ENCODE data around the gene SLC2A11.

The SLC2A11 gene

GRCh38 chr22:23837911-23838680 lies 19.6 kb upstream of the SLC2A11 start:
- Histone ChIP-seq H3K36me3 (ENCODE audit: control insufficient read depth, insufficient read depth, low read length) (peaks cover 13% of the 10 kb centered on the region), H3K4me3 (ENCODE audit: insufficient read depth, low read depth, low read length) (peak overlapping the region; percentile 42), H3K27me3 (ENCODE audit: control insufficient read depth, insufficient read depth, low read length, poor library complexity, severe bottlenecking) (peaks cover 14% of the 10 kb centered on the region), H3K4me1 (ENCODE audit: control insufficient read depth, insufficient read depth, low read length) (peaks cover 15% of the 10 kb centered on the region), H3K27ac (ENCODE audit: insufficient read depth, low read depth, low read length, poor library complexity, severe bottlenecking) (peak overlapping the region; percentile 5), H3K9me3 (ENCODE audit: control insufficient read depth, low read length) (no peaks in the 10 kb centered on the region)
- 26 to 27% methylated on average over 41 of the region's 41 CpGs for WGBS, 2 experiments

- Histone ChIP-seq H3K27ac (ENCODE audit: insufficient read depth, low read depth, low read length, poor library complexity, severe bottlenecking) (peak within 1 kb of the TSS; percentile 65), H3K27me3 (ENCODE audit: control insufficient read depth, insufficient read depth, low read length, poor library complexity, severe bottlenecking) (peaks cover 14% of the 10 kb centered on the region), H3K4me3 (ENCODE audit: insufficient read depth, low read depth, low read length) (peak within 1 kb of the TSS; percentile 42), H3K9me3 (ENCODE audit: control insufficient read depth, low read length) (no peaks in the 10 kb centered on the region), H3K4me1 (ENCODE audit: control insufficient read depth, insufficient read depth, low read length) (peaks cover 15% of the 10 kb centered on the region), H3K36me3 (ENCODE audit: control insufficient read depth, insufficient read depth, low read length) (peaks cover 5% of the 10 kb centered on the region)
- 0 to 1% methylated on average over 70 of the region's 70 CpGs for WGBS, 2 experiments
Observed at GRCh38 chr22:23838681-23839468, 18.8 kb upstream of the SLC2A11 start, which contains the start of gene DERL3. Gene DERL3, minus strand, starts transcription at chr22:23839006. Its CDS starts 19 bp downstream, at chr22:23838987.

GRCh38 chr22:23840026-23840425 lies 17.6 kb upstream of the SLC2A11 start:
- H3K4me1 ChIP-seq (ENCODE audit: control insufficient read depth, insufficient read depth, low read length), result peaks cover 15% of the 10 kb centered on the region
- H3K36me3 ChIP-seq (ENCODE audit: control insufficient read depth, insufficient read depth, low read length), result no peaks in the 10 kb centered on the region
- no peak overlapping the region for H3K4me3 ChIP-seq (ENCODE audit: insufficient read depth, low read depth, low read length)
- 95 to 98% methylated on average over 7 of the region's 7 CpGs for WGBS, 2 experiments
- H3K9me3 ChIP-seq (ENCODE audit: control insufficient read depth, low read length), result no peaks in the 10 kb centered on the region
- no peak overlapping the region for H3K27ac ChIP-seq (ENCODE audit: insufficient read depth, low read depth, low read length, poor library complexity, severe bottlenecking)
- peaks cover 14% of the 10 kb centered on the region for H3K27me3 ChIP-seq (ENCODE audit: control insufficient read depth, insufficient read depth, low read length, poor library complexity, severe bottlenecking)

- H3K27me3 ChIP-seq (ENCODE audit: control insufficient read depth, insufficient read depth, low read length, poor library complexity, severe bottlenecking), result peaks cover 14% of the 10 kb centered on the region
- H3K4me1 ChIP-seq (ENCODE audit: control insufficient read depth, insufficient read depth, low read length), result peaks cover 18% of the 10 kb centered on the region
- H3K4me3 ChIP-seq (ENCODE audit: insufficient read depth, low read depth, low read length), result no peak overlapping the region
- no peak overlapping the region for H3K27ac ChIP-seq (ENCODE audit: insufficient read depth, low read depth, low read length, poor library complexity, severe bottlenecking)
- no peaks in the 10 kb centered on the region for H3K9me3 ChIP-seq (ENCODE audit: control insufficient read depth, low read length)
- 84 to 88% methylated on average over 5 of the region's 5 CpGs for WGBS, 2 experiments
- no peaks in the 10 kb centered on the region for H3K36me3 ChIP-seq (ENCODE audit: control insufficient read depth, insufficient read depth, low read length)
Observed at GRCh38 chr22:23841292-23841691, 16.4 kb upstream of the SLC2A11 start.

GRCh38 chr22:23841736-23842445 lies 15.8 kb upstream of the SLC2A11 start:
- Histone ChIP-seq H3K27me3 (ENCODE audit: control insufficient read depth, insufficient read depth, low read length, poor library complexity, severe bottlenecking) (peaks cover 14% of the 10 kb centered on the region), H3K4me1 (ENCODE audit: control insufficient read depth, insufficient read depth, low read length) (peaks cover 18% of the 10 kb centered on the region), H3K36me3 (ENCODE audit: control insufficient read depth, insufficient read depth, low read length) (no peaks in the 10 kb centered on the region), H3K4me3 (ENCODE audit: insufficient read depth, low read depth, low read length) (no peak overlapping the region), H3K27ac (ENCODE audit: insufficient read depth, low read depth, low read length, poor library complexity, severe bottlenecking) (no peak overlapping the region), H3K9me3 (ENCODE audit: control insufficient read depth, low read length) (no peaks in the 10 kb centered on the region)
- WGBS, 2 experiments, result 55 to 56% methylated on average over 20 of the region's 20 CpGs

- Histone ChIP-seq H3K36me3 (ENCODE audit: control insufficient read depth, insufficient read depth, low read length) (no peaks in the 10 kb centered on the region), H3K9me3 (ENCODE audit: control insufficient read depth, low read length) (no peaks in the 10 kb centered on the region), H3K27ac (ENCODE audit: insufficient read depth, low read depth, low read length, poor library complexity, severe bottlenecking) (no peak overlapping the region), H3K27me3 (ENCODE audit: control insufficient read depth, insufficient read depth, low read length, poor library complexity, severe bottlenecking) (peaks cover 14% of the 10 kb centered on the region), H3K4me3 (ENCODE audit: insufficient read depth, low read depth, low read length) (no peak overlapping the region), H3K4me1 (ENCODE audit: control insufficient read depth, insufficient read depth, low read length) (peaks cover 16% of the 10 kb centered on the region)
- 85 to 87% methylated on average over 4 of the region's 4 CpGs for WGBS, 2 experiments
Observed at GRCh38 chr22:23842599-23842998, 15.1 kb upstream of the SLC2A11 start.

- no peak overlapping the region for H3K4me3 ChIP-seq (ENCODE audit: insufficient read depth, low read depth, low read length)
- H3K9me3 ChIP-seq (ENCODE audit: control insufficient read depth, low read length), result no peaks in the 10 kb centered on the region
- H3K4me1 ChIP-seq (ENCODE audit: control insufficient read depth, insufficient read depth, low read length), result peaks cover 27% of the 10 kb centered on the region
- H3K27me3 ChIP-seq (ENCODE audit: control insufficient read depth, insufficient read depth, low read length, poor library complexity, severe bottlenecking), result peaks cover 9% of the 10 kb centered on the region
- no peak overlapping the region for H3K27ac ChIP-seq (ENCODE audit: insufficient read depth, low read depth, low read length, poor library complexity, severe bottlenecking)
- WGBS, 2 experiments, result 79 to 81% methylated on average over 8 of the region's 8 CpGs
- H3K36me3 ChIP-seq (ENCODE audit: control insufficient read depth, insufficient read depth, low read length), result no peaks in the 10 kb centered on the region
Observed at GRCh38 chr22:23844739-23845202, 12.9 kb upstream of the SLC2A11 start.

- peaks cover 27% of the 10 kb centered on the region for H3K4me1 ChIP-seq (ENCODE audit: control insufficient read depth, insufficient read depth, low read length)
Observed at GRCh38 chr22:23845265-23846080, 12.2 kb upstream of the SLC2A11 start.

GRCh38 chr22:23846081-23846469 lies 11.6 kb upstream of the SLC2A11 start:
- H3K36me3 ChIP-seq (ENCODE audit: control insufficient read depth, insufficient read depth, low read length), result no peaks in the 10 kb centered on the region
- peaks cover 1% of the 10 kb centered on the region for H3K27me3 ChIP-seq (ENCODE audit: control insufficient read depth, insufficient read depth, low read length, poor library complexity, severe bottlenecking)
- H3K4me3 ChIP-seq (ENCODE audit: insufficient read depth, low read depth, low read length), result no peak overlapping the region
- no peaks in the 10 kb centered on the region for H3K9me3 ChIP-seq (ENCODE audit: control insufficient read depth, low read length)
- H3K27ac ChIP-seq (ENCODE audit: insufficient read depth, low read depth, low read length, poor library complexity, severe bottlenecking), result no peak overlapping the region
- H3K4me1 ChIP-seq (ENCODE audit: control insufficient read depth, insufficient read depth, low read length), result peaks cover 27% of the 10 kb centered on the region
- 87 to 88% methylated on average over 7 of the region's 7 CpGs for WGBS, 2 experiments

More at GRCh38 chr22:23845265-23846080, 12.2 kb upstream of the SLC2A11 start:
- Histone ChIP-seq H3K27ac (ENCODE audit: insufficient read depth, low read depth, low read length, poor library complexity, severe bottlenecking) (no peak overlapping the region), H3K4me3 (ENCODE audit: insufficient read depth, low read depth, low read length) (no peak overlapping the region), H3K36me3 (ENCODE audit: control insufficient read depth, insufficient read depth, low read length) (no peaks in the 10 kb centered on the region), H3K9me3 (ENCODE audit: control insufficient read depth, low read length) (no peaks in the 10 kb centered on the region), H3K27me3 (ENCODE audit: control insufficient read depth, insufficient read depth, low read length, poor library complexity, severe bottlenecking) (peaks cover 4% of the 10 kb centered on the region)
- WGBS, 2 experiments, result 81 to 82% methylated on average over 9 of the region's 9 CpGs
